HuH-7 (cell line): Measurements from ENCODE around the gene MORN5.
A peak's percentile ranks its signal among the peaks of the same experiment; 100 is the strongest.
"Not testable (repeated sequence)": the region's sequence is repeated elsewhere in the genome, so short reads cannot be mapped to it uniquely, and the experiment has no call there.

Source experiments
- DNase-seq: peaks from one replicate; pipeline ENCODE4 v3.0.0; 2011; ENCODE audit warnings: low spot score

The MORN5 gene

GRCh38 chr9:122159026-122159924 lies at the start of gene MORN5, which contains the start of gene NDUFA8:
Gene MORN5, plus strand, starts transcription at chr9:122159908. Its CDS starts 65 bp downstream, at chr9:122159973.
Gene NDUFA8, minus strand, starts transcription at chr9:122159779. Its CDS starts 102 bp downstream, at chr9:122159677.
- peak; percentile 92 for DNase-seq

GRCh38 chr9:122110100-122110833 lies 49.4 kb upstream of the MORN5 start:
- no peak for DNase-seq

- no peak for DNase-seq
These were observed 48.2 kb upstream of the MORN5 start for GRCh38 chr9:122111413-122112085.

GRCh38 chr9:122112238-122112637 lies 47.5 kb upstream of the MORN5 start:
- no peak for DNase-seq

- no peak for DNase-seq
These were observed 46.1 kb upstream of the MORN5 start for GRCh38 chr9:122113574-122113973.

GRCh38 chr9:122115176-122116035 lies 44.3 kb upstream of the MORN5 start:
- no peak for DNase-seq

- no peak for DNase-seq
These were observed 43.7 kb upstream of the MORN5 start for GRCh38 chr9:122116040-122116439.

GRCh38 chr9:122116448-122117173 lies 43.1 kb upstream of the MORN5 start:
- DNase-seq, result no peak

- not testable (repeated sequence) for DNase-seq
These were observed 42.5 kb upstream of the MORN5 start for GRCh38 chr9:122117241-122117640.

- no peak for DNase-seq
These were observed 41.2 kb upstream of the MORN5 start for GRCh38 chr9:122118343-122119165.

GRCh38 chr9:122119166-122119521 lies 40.6 kb upstream of the MORN5 start:
- DNase-seq, result no peak

GRCh38 chr9:122119721-122120120 lies 40.0 kb upstream of the MORN5 start:
- no peak for DNase-seq

GRCh38 chr9:122120316-122121071 lies 39.2 kb upstream of the MORN5 start:
- DNase-seq, result no peak

- DNase-seq, result no peak
These were observed 38.3 kb upstream of the MORN5 start for GRCh38 chr9:122121391-122121790.

GRCh38 chr9:122121931-122122330 lies 37.8 kb upstream of the MORN5 start:
- no peak for DNase-seq

- no peak for DNase-seq
These were observed 37.2 kb upstream of the MORN5 start for GRCh38 chr9:122122468-122122867.

- peak; percentile 85 for DNase-seq
These were observed 36.6 kb upstream of the MORN5 start for GRCh38 chr9:122122903-122123632.

GRCh38 chr9:122124048-122124447 lies 35.7 kb upstream of the MORN5 start:
- DNase-seq, result no peak

- no peak for DNase-seq
These were observed 35.2 kb upstream of the MORN5 start for GRCh38 chr9:122124528-122124927.
